ENCODE results near the gene GATD1.

GATD1 gene

GRCh38 chr11:819943-820649 is 42.8 kb upstream of the GATD1 start:
- Histone ChIP-seq H3K4me3 (ENCODE audit: low read depth, low read length) (peak overlapping the region; percentile 55), H3K9me3 (ENCODE audit: severe bottlenecking) (no peaks in the 10 kb centered on the region), H3K27me3 (ENCODE audit: insufficient read depth, low read depth, severe bottlenecking) (no peaks in the 10 kb centered on the region), H3K36me3 (peaks cover 39% of the 10 kb centered on the region), H3K27ac (peak overlapping the region; percentile 69)
- DNase-seq: peak; percentile 86
- no peak for TF ChIP-seq CTCF (IDR thresholded peaks at IDR 0.05; ENCODE audit: low read depth, low read length)

- peak overlapping the region; percentile 69 for H3K27ac ChIP-seq
- no peak for TF ChIP-seq CTCF (IDR thresholded peaks at IDR 0.05; ENCODE audit: low read depth, low read length)
Measured at GRCh38 chr11:819129-819931, 42.0 kb upstream of the GATD1 start.

GRCh38 chr11:818396-819128 is 41.3 kb upstream of the GATD1 start, which contains the start of gene PNPLA2:
Gene PNPLA2, plus strand, starts transcription at chr11:818914. Its CDS starts 805 bp downstream, at chr11:819719.
- Histone ChIP-seq H3K27ac (peak within 1 kb of the TSS; percentile 69), H3K27me3 (ENCODE audit: insufficient read depth, low read depth, severe bottlenecking) (no peaks in the 10 kb centered on the region), H3K36me3 (peaks cover 33% of the 10 kb centered on the region), H3K9me3 (ENCODE audit: severe bottlenecking) (no peaks in the 10 kb centered on the region), H3K4me3 (ENCODE audit: low read depth, low read length) (peak within 1 kb of the TSS; percentile 55)
- TF ChIP-seq CTCF (IDR thresholded peaks at IDR 0.05; ENCODE audit: low read depth, low read length): no peak
- DNase-seq: no peak

More at GRCh38 chr11:819129-819931, 42.0 kb upstream of the GATD1 start:
- Histone ChIP-seq H3K9me3 (ENCODE audit: severe bottlenecking) (no peaks in the 10 kb centered on the region), H3K27me3 (ENCODE audit: insufficient read depth, low read depth, severe bottlenecking) (no peaks in the 10 kb centered on the region), H3K4me3 (ENCODE audit: low read depth, low read length) (peak overlapping the region; percentile 55), H3K36me3 (peaks cover 34% of the 10 kb centered on the region)
- peak; percentile 92 for DNase-seq

GRCh38 chr11:816433-816779 is 39.1 kb upstream of the GATD1 start:
- H3K4me3 ChIP-seq (ENCODE audit: low read depth, low read length): no peak overlapping the region
- no peak overlapping the region for H3K27ac ChIP-seq
- TF ChIP-seq CTCF (IDR thresholded peaks at IDR 0.05; ENCODE audit: low read depth, low read length): no peak
- H3K9me3 ChIP-seq (ENCODE audit: severe bottlenecking): no peaks in the 10 kb centered on the region
- peaks cover 39% of the 10 kb centered on the region for H3K36me3 ChIP-seq
- no peak for DNase-seq
- H3K27me3 ChIP-seq (ENCODE audit: insufficient read depth, low read depth, severe bottlenecking): no peaks in the 10 kb centered on the region

- no peaks in the 10 kb centered on the region for H3K9me3 ChIP-seq (ENCODE audit: severe bottlenecking)
- no peak overlapping the region for H3K27ac ChIP-seq
- no peak for TF ChIP-seq CTCF (IDR thresholded peaks at IDR 0.05; ENCODE audit: low read depth, low read length)
- no peaks in the 10 kb centered on the region for H3K27me3 ChIP-seq (ENCODE audit: insufficient read depth, low read depth, severe bottlenecking)
- peaks cover 39% of the 10 kb centered on the region for H3K36me3 ChIP-seq
- DNase-seq: no peak
- no peak overlapping the region for H3K4me3 ChIP-seq (ENCODE audit: low read depth, low read length)
Measured at GRCh38 chr11:815675-816432, 38.6 kb upstream of the GATD1 start.
